HG03135 (cell line): ENCODE data around the gene LSS.
"Not testable (repeated sequence)": the region's sequence is repeated elsewhere in the genome, so short reads cannot be mapped to it uniquely, and the experiment has no call there.

Source experiments
- ATAC-seq: cut with Tn5 transposase; IDR thresholded peaks from one replicate; pipeline ENCODE4 v1.9.1; 2021; ENCODE audit warnings: mild to moderate bottlenecking, moderate library complexity; ENCODE audit not compliant: unreplicated experiment

The LSS gene

GRCh38 chr21:46188226-46189212, 40.1 kb downstream of the LSS start:
- no peak for ATAC-seq

DNA sequence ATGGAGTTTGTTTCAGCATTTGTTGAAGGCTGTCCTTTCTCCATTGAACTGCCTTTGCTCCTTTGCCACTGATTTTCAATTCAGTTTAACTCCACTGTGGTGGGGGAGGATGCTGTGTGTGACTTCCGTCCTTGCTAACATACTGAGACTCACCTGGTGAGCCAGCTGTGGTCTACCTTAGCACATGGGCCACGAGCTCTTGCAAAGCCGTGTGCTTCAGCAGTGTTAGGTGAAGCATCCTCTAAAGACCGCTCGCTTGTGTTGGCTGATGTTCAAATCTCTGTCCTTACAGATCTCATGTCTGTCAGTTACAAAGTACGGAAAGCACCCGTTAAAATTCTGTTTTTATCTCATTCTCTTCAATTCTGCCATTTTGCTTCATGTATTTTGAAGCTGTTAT, 40.8 kb downstream of the LSS start:
- no peak for ATAC-seq

DNA sequence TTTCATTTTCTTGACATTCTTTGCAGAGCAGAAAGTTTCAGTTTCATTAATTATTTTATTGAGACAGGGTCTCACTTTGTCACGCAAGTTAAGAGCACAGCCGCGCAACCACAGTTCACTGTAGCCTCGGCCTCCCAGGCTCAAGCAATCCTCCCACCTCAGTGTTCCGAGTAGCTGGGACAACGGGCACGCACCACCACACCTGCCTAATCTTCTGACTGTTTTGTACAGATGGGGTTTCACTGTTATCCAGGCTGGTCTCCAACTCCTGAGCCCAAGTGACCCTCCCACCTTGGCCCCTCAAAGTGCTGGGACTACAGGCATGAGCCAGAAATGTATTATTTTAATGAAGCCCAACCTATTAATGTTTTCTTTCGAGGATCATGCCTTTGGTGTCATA, 41.3 kb downstream of the LSS start:
- ATAC-seq, result no peak

GRCh38 chr21:46185716-46186115, 42.9 kb downstream of the LSS start:
- no peak for ATAC-seq

- ATAC-seq, result no peak
Measured at GRCh38 chr21:46184625-46185555, 43.7 kb downstream of the LSS start.

DNA sequence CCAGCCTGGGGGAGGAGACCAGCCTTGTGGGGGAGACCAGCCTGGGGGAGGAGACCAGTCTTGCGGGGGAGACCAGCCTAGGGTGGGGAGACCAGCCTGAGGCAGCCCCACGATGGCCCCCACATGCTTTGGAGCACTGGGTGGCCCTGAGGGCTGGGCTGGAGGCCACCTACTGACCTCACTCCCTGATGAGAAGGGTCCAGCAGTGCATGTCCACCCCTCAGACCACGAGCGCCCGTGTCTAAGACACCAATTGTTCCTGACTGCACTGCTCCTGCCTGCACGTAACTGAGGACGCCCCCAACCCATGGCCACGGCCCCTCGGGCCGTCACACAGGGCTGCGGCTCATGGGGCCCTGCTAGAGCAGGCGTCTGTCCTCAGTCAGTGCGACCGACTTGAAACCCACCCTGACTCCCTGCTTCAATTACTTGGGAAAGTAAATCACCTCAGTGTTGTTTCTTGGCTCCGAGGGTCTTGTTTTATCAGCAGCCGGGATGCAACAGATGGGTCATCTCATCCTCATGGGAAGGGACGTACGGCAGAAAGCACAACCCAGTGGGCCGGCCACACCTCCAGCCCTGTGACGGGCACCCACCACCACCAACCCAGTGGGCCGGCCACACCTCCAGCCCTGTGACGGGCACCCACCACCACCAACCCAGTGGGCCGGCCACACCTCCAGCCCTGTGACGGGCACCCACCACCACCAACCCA, 44.5 kb downstream of the LSS start, which contains the start of gene SPATC1L:
SPATC1L (minus strand) TSS at position 550 of the 715 bp plus-strand sequence. CDS start 1,643 bp downstream, outside the sequence.
- ATAC-seq, result no peak

- ATAC-seq, result not testable (repeated sequence)
Measured at GRCh38 chr21:46183337-46183909, 45.2 kb downstream of the LSS start.

DNA sequence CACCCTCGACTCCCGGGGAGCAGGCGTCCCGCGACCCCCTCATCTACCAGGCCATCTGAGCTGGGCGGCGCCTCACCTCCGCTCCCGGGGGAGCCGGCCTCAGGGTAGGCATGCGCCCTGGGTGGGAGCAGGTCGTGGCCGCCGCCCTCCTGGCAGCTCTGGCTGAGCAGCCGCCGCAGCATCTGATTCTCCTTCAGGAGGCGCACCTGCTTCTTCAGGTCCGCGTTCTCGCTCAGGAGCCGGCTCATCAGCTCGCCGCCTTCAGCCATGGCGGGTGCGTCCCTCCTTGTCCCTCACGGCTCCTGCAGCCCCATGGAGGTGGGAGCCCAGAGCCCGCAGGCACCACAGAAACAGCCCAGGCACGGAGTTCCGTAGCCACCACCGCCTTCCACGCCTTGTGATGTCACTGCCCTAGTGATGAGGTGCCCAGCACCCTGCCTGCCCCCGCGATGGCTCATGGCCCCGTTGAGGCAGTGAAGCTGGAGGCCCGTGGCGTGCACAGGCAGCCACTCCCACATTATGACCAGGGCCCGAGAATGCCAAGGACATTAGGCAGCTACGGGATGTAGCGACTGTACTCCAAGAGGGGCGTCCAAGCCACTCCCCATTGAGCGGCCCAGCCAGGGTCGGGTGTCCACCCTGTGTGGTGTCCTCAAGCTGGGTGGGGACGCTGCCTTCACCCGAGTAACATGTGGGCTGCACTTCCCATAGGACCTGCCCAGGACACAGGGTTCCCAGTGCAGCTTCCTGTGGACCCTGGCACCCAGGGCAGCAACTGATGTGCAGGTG, 45.8 kb downstream of the LSS start:
- no peak for ATAC-seq

- ATAC-seq, result no peak
Measured at GRCh38 chr21:46181953-46182547, 46.5 kb downstream of the LSS start.

GRCh38 chr21:46181436-46181835, 47.1 kb downstream of the LSS start:
- ATAC-seq, result no peak

GRCh38 chr21:46180778-46181391, 47.7 kb downstream of the LSS start:
- ATAC-seq, result no peak

GRCh38 chr21:46180079-46180722, 48.4 kb downstream of the LSS start:
- no peak for ATAC-seq

DNA sequence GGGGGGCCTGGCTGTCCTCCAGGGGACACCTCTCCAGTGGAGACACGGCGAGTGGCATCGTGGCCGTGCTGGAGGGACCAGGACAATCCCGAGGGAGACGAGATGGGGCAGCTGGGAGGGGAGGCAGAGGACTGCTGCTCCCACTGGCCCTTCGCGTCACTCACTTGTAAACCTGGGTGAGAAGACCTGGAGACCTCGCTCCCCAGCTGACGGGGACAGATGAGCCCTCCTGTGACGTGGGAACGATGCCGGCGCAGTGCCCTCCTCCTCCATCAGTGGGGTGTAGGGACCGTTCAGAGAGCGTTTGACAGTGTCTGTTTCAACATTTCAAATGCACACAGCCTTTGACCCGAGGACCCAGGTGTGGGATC, 48.9 kb downstream of the LSS start:
- no peak for ATAC-seq

DNA sequence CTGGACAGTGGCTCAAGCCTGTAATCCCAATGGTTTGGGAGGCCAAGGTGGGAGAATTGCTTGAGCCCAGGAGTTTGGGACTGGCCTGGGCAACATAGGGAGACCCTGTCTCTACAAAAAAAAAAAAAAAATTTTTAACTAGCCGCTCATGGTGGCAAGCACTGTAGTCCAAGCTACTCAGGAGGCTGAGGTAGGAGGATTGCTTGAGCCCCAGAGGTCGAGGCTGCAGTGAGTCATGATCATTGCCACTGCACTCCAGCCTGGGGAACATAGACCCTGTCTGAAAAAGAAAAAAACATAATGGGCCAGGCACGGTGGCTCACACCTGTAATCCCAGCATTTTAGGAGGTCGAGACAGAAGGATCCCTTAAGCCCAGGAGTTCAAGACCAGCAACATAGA, 49.6 kb downstream of the LSS start:
- no peak for ATAC-seq

- ATAC-seq, result not testable (repeated sequence)
Measured at GRCh38 chr21:46176443-46177129, 52.0 kb downstream of the LSS start.

GRCh38 chr21:46173573-46173972, 55.0 kb downstream of the LSS start:
- no peak for ATAC-seq

- ATAC-seq, result no peak
Measured at GRCh38 chr21:46172863-46173528, 55.6 kb downstream of the LSS start.
